Measurements from ENCODE around the gene GLS.

- no peak for TF ChIP-seq CTCF (IDR thresholded peaks at IDR 0.05)
- no peak for TF ChIP-seq EZH2 (IDR thresholded peaks at IDR 0.05; ENCODE audit: borderline replicate concordance, insufficient read depth, low read depth, low read length, poor library complexity, severe bottlenecking)
Measured at GRCh38 chr2:191001624-191002023, 121.0 kb downstream of the GLS start.
